KMS-11 (cell line): Measurements from ENCODE around the gene TBX18.

Source experiments
- H2AFZ ChIP-seq: fragments of 200-600 bp; sonication (generic); 2 replicates; pipeline ENCODE4 v1.6.1; 2016; ENCODE audit warnings: antibody characterized with exemption, mixed run types, low read depth
- H3K27ac ChIP-seq: fragments of 200-600 bp; sonication (generic); 2 replicates; pipeline ENCODE4 v1.6.1; 2016; ENCODE audit warnings: mild to moderate bottlenecking, mixed run types
- H3K27me3 ChIP-seq: fragments of 200-600 bp; sonication (generic); 2 replicates; pipeline ENCODE4 v1.6.1; 2017; ENCODE audit warnings: mild to moderate bottlenecking, low read depth, mixed run types, moderate library complexity; ENCODE audit not compliant: insufficient read depth
- H3K36me3 ChIP-seq: fragments of 200-600 bp; sonication (generic); 2 replicates; pipeline ENCODE4 v1.6.1; 2017; ENCODE audit warnings: mild to moderate bottlenecking, mixed run types; ENCODE audit not compliant: insufficient read depth
- H3K4me1 ChIP-seq: fragments of 200-600 bp; sonication (generic); 2 replicates; pipeline ENCODE4 v1.6.1; 2016; ENCODE audit warnings: mild to moderate bottlenecking, low read depth, mixed run types; ENCODE audit not compliant: poor library complexity, severe bottlenecking
- H3K4me2 ChIP-seq: fragments of 200-600 bp; sonication (generic); 2 replicates; pipeline ENCODE4 v1.7.0; 2016; ENCODE audit warnings: mild to moderate bottlenecking, mixed run types
- H3K4me3 ChIP-seq: fragments of 200-600 bp; sonication (generic); IDR thresholded peaks from 2 replicates; pipeline ENCODE4 v1.6.1; 2017; ENCODE audit warnings: low read depth, low read length, mixed read lengths; ENCODE audit not compliant: insufficient read depth
- H3K79me2 ChIP-seq: fragments of 200-600 bp; sonication (generic); 2 replicates; pipeline ENCODE4 v1.6.1; 2016; ENCODE audit warnings: low read depth, mixed run types; ENCODE audit not compliant: insufficient read depth
- H3K9ac ChIP-seq: fragments of 200-600 bp; sonication (generic); 2 replicates; pipeline ENCODE4 v1.6.1; 2016; ENCODE audit warnings: mild to moderate bottlenecking, mixed run types
- H4K20me1 ChIP-seq: fragments of 200-600 bp; sonication (generic); 2 replicates; pipeline ENCODE4 v1.6.1; 2016; ENCODE audit warnings: mild to moderate bottlenecking, mixed run types; ENCODE audit not compliant: insufficient read depth
- CTCF ChIP-seq: fragments of 200-600 bp; sonication (generic); conservative IDR thresholded peaks from 2 replicates; pipeline ENCODE4 v1.6.1; 2017; ENCODE audit warnings: low read depth, mild to moderate bottlenecking, antibody characterized with exemption, low read length, moderate library complexity, mixed read lengths

Gene TBX18

GRCh38 chr6:84805145-84805544 is 40.7 kb upstream of the TBX18 start:
- Histone ChIP-seq H4K20me1 (no peaks in the 10 kb centered on the region), H3K27me3 (no peaks in the 10 kb centered on the region), H3K27ac (no peak overlapping the region), H3K4me1 (no peaks in the 10 kb centered on the region), H3K36me3 (no peaks in the 10 kb centered on the region), H3K4me2 (no peak overlapping the region), H3K9ac (no peak overlapping the region), H2AFZ (no peak overlapping the region), H3K79me2 (no peaks in the 10 kb centered on the region), H3K4me3 (no peak overlapping the region)
- TF ChIP-seq CTCF, result no peak

- H4K20me1 ChIP-seq, result no peaks in the 10 kb centered on the region
- no peaks in the 10 kb centered on the region for H3K36me3 ChIP-seq
- H2AFZ ChIP-seq, result no peak overlapping the region
- H3K79me2 ChIP-seq, result no peaks in the 10 kb centered on the region
- no peak overlapping the region for H3K4me2 ChIP-seq
- H3K4me1 ChIP-seq, result no peaks in the 10 kb centered on the region
- no peak for TF ChIP-seq CTCF
- H3K27me3 ChIP-seq, result no peaks in the 10 kb centered on the region
- no peak overlapping the region for H3K27ac ChIP-seq
- H3K9ac ChIP-seq, result no peak overlapping the region
- no peak overlapping the region for H3K4me3 ChIP-seq
These were observed 40.3 kb upstream of the TBX18 start for GRCh38 chr6:84804720-84805119.

- no peak overlapping the region for H3K4me2 ChIP-seq
- H3K4me3 ChIP-seq, result no peak overlapping the region
- H3K27ac ChIP-seq, result no peak overlapping the region
- no peaks in the 10 kb centered on the region for H3K27me3 ChIP-seq
- H3K79me2 ChIP-seq, result no peaks in the 10 kb centered on the region
- no peaks in the 10 kb centered on the region for H3K36me3 ChIP-seq
- no peak overlapping the region for H2AFZ ChIP-seq
- no peak overlapping the region for H3K9ac ChIP-seq
- TF ChIP-seq CTCF, result no peak
- H4K20me1 ChIP-seq, result no peaks in the 10 kb centered on the region
- no peaks in the 10 kb centered on the region for H3K4me1 ChIP-seq
These were observed 36.9 kb upstream of the TBX18 start for GRCh38 chr6:84801250-84801649.

GRCh38 chr6:84798257-84798656 is 33.9 kb upstream of the TBX18 start:
- no peak overlapping the region for H3K4me3 ChIP-seq
- no peaks in the 10 kb centered on the region for H4K20me1 ChIP-seq
- no peaks in the 10 kb centered on the region for H3K27me3 ChIP-seq
- no peak for TF ChIP-seq CTCF
- no peak overlapping the region for H3K9ac ChIP-seq
- H2AFZ ChIP-seq, result no peak overlapping the region
- no peak overlapping the region for H3K27ac ChIP-seq
- no peaks in the 10 kb centered on the region for H3K4me1 ChIP-seq
- no peaks in the 10 kb centered on the region for H3K79me2 ChIP-seq
- no peaks in the 10 kb centered on the region for H3K36me3 ChIP-seq
- H3K4me2 ChIP-seq, result no peak overlapping the region

GRCh38 chr6:84796343-84796742 is 31.9 kb upstream of the TBX18 start:
- no peaks in the 10 kb centered on the region for H3K4me1 ChIP-seq
- no peak overlapping the region for H3K4me2 ChIP-seq
- H3K4me3 ChIP-seq, result no peak overlapping the region
- no peak overlapping the region for H3K9ac ChIP-seq
- no peaks in the 10 kb centered on the region for H3K27me3 ChIP-seq
- H4K20me1 ChIP-seq, result no peaks in the 10 kb centered on the region
- no peaks in the 10 kb centered on the region for H3K36me3 ChIP-seq
- TF ChIP-seq CTCF, result no peak
- H2AFZ ChIP-seq, result no peak overlapping the region
- H3K79me2 ChIP-seq, result no peaks in the 10 kb centered on the region
- H3K27ac ChIP-seq, result no peak overlapping the region
